Endodermal cell (in vitro differentiated cells): ENCODE results near the gene EIF3F. TPM values are rescaled to one million over a fixed set of nuclear protein-coding genes. Genes with fewer than 3 reads are reported as not detected.

Source experiments
- DNase-seq: peaks from one replicate; pipeline ENCODE4 v3.0.0-alpha.2; 2017
- H3K27ac ChIP-seq: 2 replicates; pipeline ENCODE4 v1.5.1; 2013; ENCODE audit warnings: mild to moderate bottlenecking, low read depth, low read length, moderate library complexity
- H3K27me3 ChIP-seq: 2 replicates; pipeline ENCODE4 v1.6.1; 2013; ENCODE audit warnings: mild to moderate bottlenecking, low read length, moderate library complexity; ENCODE audit not compliant: insufficient read depth, control insufficient read depth, poor library complexity, severe bottlenecking
- H3K36me3 ChIP-seq: 2 replicates; pipeline ENCODE4 v1.7.0; 2013; ENCODE audit warnings: mild to moderate bottlenecking, low read length, moderate library complexity; ENCODE audit not compliant: control insufficient read depth, insufficient read depth
- H3K4me1 ChIP-seq: one replicate; pipeline ENCODE4 v1.7.0; 2013; ENCODE audit warnings: low read length; ENCODE audit not compliant: control insufficient read depth, insufficient read depth
- H3K4me3 ChIP-seq: 2 replicates; pipeline ENCODE4 v1.5.1; 2013; ENCODE audit warnings: mild to moderate bottlenecking, low read length, moderate library complexity
- H3K9ac ChIP-seq: 2 replicates; pipeline ENCODE4 v1.6.1; 2013; ENCODE audit warnings: mild to moderate bottlenecking, low read length, moderate library complexity; ENCODE audit not compliant: poor library complexity, severe bottlenecking; ENCODE audit errors: extremely low read depth
- H3K9me3 ChIP-seq: 2 replicates; pipeline ENCODE4 v1.6.1; 2013; ENCODE audit warnings: mild to moderate bottlenecking, low read length, moderate library complexity; ENCODE audit not compliant: control insufficient read depth
- H3K27ac Mint-ChIP-seq: 2 replicates; pipeline ENCODE4 v1.8.0; 2020; ENCODE audit warnings: mixed read lengths
- H3K27me3 Mint-ChIP-seq: 2 replicates; pipeline ENCODE4 v1.8.0; 2021; ENCODE audit warnings: mild to moderate bottlenecking, mixed read lengths; ENCODE audit not compliant: insufficient read depth
- H3K36me3 Mint-ChIP-seq: 2 replicates; pipeline ENCODE4 v1.8.0; 2020; ENCODE audit warnings: low read depth, mixed read lengths
- H3K4me1 Mint-ChIP-seq: 2 replicates; pipeline ENCODE4 v1.8.0; 2020; ENCODE audit warnings: mixed read lengths
- H3K4me3 Mint-ChIP-seq: 2 replicates; pipeline ENCODE4 v1.8.0; 2020; ENCODE audit warnings: mild to moderate bottlenecking, moderate library complexity, mixed read lengths
- H3K9me3 Mint-ChIP-seq: 2 replicates; pipeline ENCODE4 v1.8.0; 2020; ENCODE audit warnings: mild to moderate bottlenecking, mixed read lengths
- CTCF ChIP-seq: fragments of 200-600 bp; sonication (generic); conservative IDR thresholded peaks from 2 replicates; pipeline ENCODE4 v1.5.0; 2021; ENCODE audit warnings: antibody characterized with exemption, mild to moderate bottlenecking
- WGBS, 2 experiments: methylation state at CpG; one replicate each; pipeline versions ENCODE4 v1.1.5 to v1.1.7; 2013; ENCODE audit warnings: missing lambda C conversion rate in 2 of 2, mixed read lengths in 1 of 2; ENCODE audit not compliant: insufficient coverage in 1 of 2, insufficient read length in 1 of 2; 5-methylcytosine and 5-hydroxymethylcytosine counted together
- total RNA-seq, 2 donors: library from RNA; stranded (reverse); fragmentation: NEBNext Ultra II Directional in 1 of 2; extraction: Animal tissue kit (Norgen Biotek cat#: 25700) in 1 of 2; gene quantifications; 2 replicates in 1 of 2; 3 replicates in 1 of 2; pipeline ENCODE4 v1.2.1, GENCODE V29; 2021

The EIF3F gene
- total RNA-seq, 2 donors from 2014 or later: 349 to 354 TPM

DNA sequence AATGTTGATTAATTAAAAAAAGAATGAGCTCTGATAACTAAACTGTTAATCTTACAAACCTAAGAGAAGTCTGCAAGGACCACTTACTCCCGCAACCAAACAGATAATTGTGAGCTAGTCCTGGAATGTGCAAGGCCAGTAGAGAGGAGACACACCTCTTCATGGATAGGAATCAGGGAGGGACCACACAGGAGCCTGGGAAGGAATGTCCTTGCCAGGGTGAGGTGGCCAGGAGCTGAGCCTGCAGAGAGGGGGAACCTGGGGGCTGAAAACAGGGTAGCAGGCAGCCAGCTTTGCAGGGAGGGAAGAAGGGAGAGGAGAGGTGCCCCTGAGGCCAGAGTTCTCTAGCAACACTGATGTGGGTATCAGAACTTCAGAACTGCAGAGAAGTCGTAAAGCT is 12.5 kb upstream of the EIF3F start:
- Histone ChIP-seq H3K27ac (no peak overlapping the region), H3K9me3 (no peaks in the 10 kb centered on the region), H3K36me3 (no peaks in the 10 kb centered on the region), H3K9ac (no peak overlapping the region), H3K4me3 (no peak overlapping the region), H3K4me1 (no peaks in the 10 kb centered on the region), H3K27me3 (no peaks in the 10 kb centered on the region)
- H3K4me1 Mint-ChIP-seq: peaks cover 5% of the 10 kb centered on the region
- no peaks in the 10 kb centered on the region for H3K36me3 Mint-ChIP-seq
- no peaks in the 10 kb centered on the region for H3K9me3 Mint-ChIP-seq
- no peaks in the 10 kb centered on the region for H3K27me3 Mint-ChIP-seq
- no peak overlapping the region for H3K27ac Mint-ChIP-seq
- 92% methylated on average over 2 of the region's 2 CpGs; no CpG with 5 or more reads in 1 of the 2 experiments for WGBS, 2 experiments
- peak; percentile 67 for DNase-seq
- no peak for TF ChIP-seq CTCF
- no peak overlapping the region for H3K4me3 Mint-ChIP-seq

DNA sequence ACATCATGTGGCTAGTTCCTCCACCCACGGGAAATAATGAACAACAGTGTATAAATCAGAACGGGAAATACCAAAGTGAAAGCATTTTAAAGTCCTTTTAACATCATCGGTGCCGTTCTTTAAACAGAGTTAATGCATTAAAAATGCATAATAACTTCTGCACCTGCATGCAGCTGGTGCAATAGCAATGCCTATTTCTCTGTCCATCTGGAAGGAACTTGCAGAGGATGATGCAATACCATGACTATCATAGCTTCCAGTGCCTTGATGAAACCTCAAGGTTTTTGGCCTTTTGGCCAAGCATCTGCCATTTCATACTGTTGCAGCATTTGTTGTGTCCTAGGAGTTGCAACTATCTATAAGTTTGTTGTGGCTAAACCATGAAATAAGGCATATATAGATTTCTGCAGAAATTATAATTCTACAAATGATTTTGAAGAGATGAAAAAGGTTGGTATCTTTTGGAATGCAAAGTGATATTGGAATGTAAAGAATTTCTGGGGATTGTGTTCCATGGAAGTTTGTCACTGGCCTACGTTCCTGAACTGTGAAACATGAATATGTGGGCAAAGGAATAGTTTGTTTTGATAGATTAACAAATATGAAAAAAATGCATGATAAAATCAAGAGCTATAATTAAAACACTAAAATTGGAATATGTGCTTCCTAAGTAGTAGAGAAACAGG is 9.8 kb upstream of the EIF3F start:
- no peaks in the 10 kb centered on the region for H3K36me3 Mint-ChIP-seq
- H3K4me3 Mint-ChIP-seq: no peak overlapping the region
- no peaks in the 10 kb centered on the region for H3K4me1 Mint-ChIP-seq
- H3K27ac Mint-ChIP-seq: peak overlapping the region; percentile 25
- H3K4me3 ChIP-seq: no peak overlapping the region
- no peaks in the 10 kb centered on the region for H3K4me1 ChIP-seq
- no peak overlapping the region for H3K27ac ChIP-seq
- DNase-seq: no peak
- WGBS, 2 experiments: 91 to 96% methylated on average over 4 to 5 of the region's 5 CpGs
- H3K27me3 ChIP-seq: no peaks in the 10 kb centered on the region
- no peaks in the 10 kb centered on the region for H3K36me3 ChIP-seq
- H3K9ac ChIP-seq: no peak overlapping the region
- no peak for TF ChIP-seq CTCF
- no peaks in the 10 kb centered on the region for H3K9me3 ChIP-seq
- no peaks in the 10 kb centered on the region for H3K27me3 Mint-ChIP-seq
- H3K9me3 Mint-ChIP-seq: no peaks in the 10 kb centered on the region

GRCh38 chr11:7981619-7982157 is 5.4 kb upstream of the EIF3F start:
- Histone ChIP-seq H3K4me3 (no peak overlapping the region), H3K27ac (no peak overlapping the region), H3K4me1 (no peaks in the 10 kb centered on the region), H3K27me3 (no peaks in the 10 kb centered on the region), H3K9ac (no peak overlapping the region), H3K36me3 (no peaks in the 10 kb centered on the region), H3K9me3 (peaks cover 6% of the 10 kb centered on the region)
- no peak for DNase-seq
- H3K36me3 Mint-ChIP-seq: no peaks in the 10 kb centered on the region
- H3K9me3 Mint-ChIP-seq: no peaks in the 10 kb centered on the region
- no peak overlapping the region for H3K27ac Mint-ChIP-seq
- no peaks in the 10 kb centered on the region for H3K27me3 Mint-ChIP-seq
- H3K4me1 Mint-ChIP-seq: peaks cover 23% of the 10 kb centered on the region
- no peak overlapping the region for H3K4me3 Mint-ChIP-seq
- no peak for TF ChIP-seq CTCF
- WGBS, 2 experiments: 81% methylated on average over 1 of the region's 1 CpG; no CpG with 5 or more reads in 1 of the 2 experiments
